Thyroid gland (tissue), 4 donors: ENCODE measurements around the gene SPATA25. TPM values are rescaled to one million over a fixed set of nuclear protein-coding genes. Genes with fewer than 3 reads are reported as not detected.

Source experiments
- DNase-seq, 2 donors: peaks; one replicate each; pipeline ENCODE4 v3.0.0-alpha.2; 2019
- H3K27ac ChIP-seq, 3 donors: fragments of 200-600 bp; sonication (generic); 1 replicate in 2 of 3; 2 replicates in 1 of 3; pipeline ENCODE4 v1.5.1; 2016 to 2019; ENCODE audit warnings: mild to moderate bottlenecking in 1 of 3, moderate library complexity in 1 of 3
- H3K27me3 ChIP-seq: fragments of 200-600 bp; sonication (generic); one replicate; pipeline ENCODE4 v1.5.1; 2019
- H3K36me3 ChIP-seq, 2 donors: fragments of 200-600 bp; sonication (generic); one replicate each; pipeline ENCODE4 v1.5.1; 2016 to 2019
- H3K4me1 ChIP-seq, 2 donors: fragments of 200-600 bp; sonication (generic); one replicate each; pipeline ENCODE4 v1.5.1; 2017 to 2019
- H3K4me3 ChIP-seq, 3 donors: fragments of 200-600 bp; sonication (generic); replicated peaks in 1 of 3; 1 replicate in 2 of 3; 2 replicates in 1 of 3; pipeline ENCODE4 v1.5.1; 2016; ENCODE audit warnings: mild to moderate bottlenecking in 1 of 3
- H3K9me3 ChIP-seq: fragments of 200-600 bp; sonication (generic); one replicate; pipeline ENCODE4 v1.5.1; 2017
- CTCF ChIP-seq, 6 experiments: fragments of 200-600 bp in 3 of 6; fragments of 450-650 bp in 3 of 6; sonication (generic) in 3 of 6; IDR thresholded peaks; one replicate each; pipeline ENCODE4 v1.5.1; 2016 to 2019; ENCODE audit warnings: antibody characterized with exemption in 6 of 6, mild to moderate bottlenecking in 2 of 6, inconsistent platforms in 1 of 6, moderate library complexity in 1 of 6
- POLR2A ChIP-seq, 2 donors: fragments of 450-650 bp; IDR thresholded peaks; one replicate each; pipeline ENCODE4 v1.6.1; 2017; ENCODE audit warnings: antibody characterized with exemption in 2 of 2, mild to moderate bottlenecking in 2 of 2, moderate library complexity in 1 of 2
- WGBS, 2 donors: methylation state at CpG; one replicate each; pipeline ENCODE4 v1.1.5; 2017; 5-methylcytosine and 5-hydroxymethylcytosine counted together
- intact Hi-C: fragments of 100-400 bp; cut with DNase I; formaldehyde crosslinking; loops from one replicate; pipeline ENCODE4 v1.15.1; 2023
- total RNA-seq, 4 donors: library from RNA; depleted of rRNA; stranded (reverse); fragments of >200 nt; gene quantifications; one replicate each; pipeline ENCODE4 v1.2.3, GENCODE V29; 2016

The SPATA25 gene
- total RNA-seq, 4 donors from 2014 or later, result 3.0 to 8.8 (median 5.0) TPM; not detected in 1

- TF ChIP-seq POLR2A (IDR thresholded peaks at IDR 0.05) (no peak), CTCF (IDR thresholded peaks at IDR 0.05) (no peak)
- DNase-seq, result no peak
- H3K36me3 ChIP-seq, result peaks cover 0 to under 1% of the 10 kb centered on the region in 2 donors
- H3K4me1 ChIP-seq, result peaks cover 18 to 29% of the 10 kb centered on the region in 2 donors
- H3K4me3 ChIP-seq, result no peak overlapping the region
- no peaks in the 10 kb centered on the region for H3K9me3 ChIP-seq
- WGBS, 2 donors, result 85 to 88% methylated on average over 2 of the region's 2 CpGs
- no peak overlapping the region for H3K27ac ChIP-seq
- no peaks in the 10 kb centered on the region for H3K27me3 ChIP-seq
- intact Hi-C loops, result no loop called here
Observed at GRCh38 chr20:45853484-45853883, 33.9 kb downstream of the SPATA25 start.

GRCh38 chr20:45852326-45852725 is 35.1 kb downstream of the SPATA25 start:
- Histone ChIP-seq H3K9me3 (no peaks in the 10 kb centered on the region), H3K27ac (no peak overlapping the region), H3K4me3 (no peak overlapping the region), H3K4me1 (peaks cover 10 to 20% of the 10 kb centered on the region in 2 donors), H3K36me3 (peaks cover 0 to 10% of the 10 kb centered on the region in 2 donors), H3K27me3 (no peaks in the 10 kb centered on the region)
- TF ChIP-seq CTCF (IDR thresholded peaks at IDR 0.05), result no peak
- TF ChIP-seq POLR2A (IDR thresholded peaks at IDR 0.05), result no peak
- DNase-seq, result no peak
- 89 to 99% methylated on average over 6 of the region's 6 CpGs for WGBS, 2 donors
- intact Hi-C loops, result no loop called here

GRCh38 chr20:45851501-45851900 is 35.9 kb downstream of the SPATA25 start:
- no peak for TF ChIP-seq CTCF (IDR thresholded peaks at IDR 0.05)
- TF ChIP-seq POLR2A (IDR thresholded peaks at IDR 0.05), result no peak
- Histone ChIP-seq H3K36me3 (peaks cover under 1 to 15% of the 10 kb centered on the region in 2 donors), H3K27ac (no peak overlapping the region), H3K4me3 (no peak overlapping the region), H3K4me1 (peaks cover 10 to 19% of the 10 kb centered on the region in 2 donors), H3K27me3 (no peaks in the 10 kb centered on the region), H3K9me3 (no peaks in the 10 kb centered on the region)
- intact Hi-C loops, result no loop called here
- DNase-seq, result no peak

GRCh38 chr20:45850926-45851325 is 36.5 kb downstream of the SPATA25 start:
- Histone ChIP-seq H3K4me1 (peaks cover 5 to 13% of the 10 kb centered on the region in 2 donors), H3K36me3 (peaks cover 6 to 21% of the 10 kb centered on the region in 2 donors)

GRCh38 chr20:45850238-45850637 is 37.2 kb downstream of the SPATA25 start:
- Histone ChIP-seq H3K4me1 (peaks cover 0 to 6% of the 10 kb centered on the region in 2 donors), H3K4me3 (no peak overlapping the region), H3K36me3 (peaks cover 7 to 27% of the 10 kb centered on the region in 2 donors), H3K9me3 (no peaks in the 10 kb centered on the region), H3K27me3 (no peaks in the 10 kb centered on the region), H3K27ac (no peak overlapping the region)
- no peak for DNase-seq
- 93 to 100% methylated on average over 2 of the region's 2 CpGs for WGBS, 2 donors
- TF ChIP-seq CTCF (IDR thresholded peaks at IDR 0.05) (no peak), POLR2A (IDR thresholded peaks at IDR 0.05) (no peak)
- intact Hi-C loops, result no loop called here

More at GRCh38 chr20:45850926-45851325, 36.5 kb downstream of the SPATA25 start:
- Histone ChIP-seq H3K9me3 (no peaks in the 10 kb centered on the region), H3K27me3 (no peaks in the 10 kb centered on the region), H3K4me3 (no peak overlapping the region), H3K27ac (no peak overlapping the region)
- 88 to 94% methylated on average over 1 of the region's 1 CpG for WGBS, 2 donors
- no peak for DNase-seq
- intact Hi-C loops, result no loop called here
- TF ChIP-seq CTCF (IDR thresholded peaks at IDR 0.05) (no peak), POLR2A (IDR thresholded peaks at IDR 0.05) (no peak)
